Stimulated activated CD4-positive, alpha-beta T cell treated with anti-CD3 and anti-CD28 coated beads, Interleukin-1b, Interleukin-23, amount 100 ng/mL, for 48 hours (primary cell): ENCODE results near the gene SYNRG.

ENCODE experiments used
- DNase-seq: peaks from one replicate; pipeline ENCODE4 v3.0.0-alpha.2; 2020

SYNRG gene

GRCh38 chr17:37605081-37605480, 4.1 kb downstream of the SYNRG start:
- no peak for DNase-seq

GRCh38 chr17:37604556-37604955, 4.7 kb downstream of the SYNRG start:
- peak; percentile 17 for DNase-seq

- DNase-seq: no peak
These were observed 11.1 kb downstream of the SYNRG start for GRCh38 chr17:37598145-37598544.

GRCh38 chr17:37592291-37592690, 16.9 kb downstream of the SYNRG start:
- no peak for DNase-seq

- no peak for DNase-seq
These were observed 24.2 kb downstream of the SYNRG start for GRCh38 chr17:37585066-37585465.

- no peak for DNase-seq
These were observed 32.9 kb downstream of the SYNRG start for GRCh38 chr17:37576281-37576680.

- DNase-seq: no peak
These were observed 34.8 kb downstream of the SYNRG start for GRCh38 chr17:37574427-37574826.

GRCh38 chr17:37571674-37572073, 37.5 kb downstream of the SYNRG start:
- no peak for DNase-seq

GRCh38 chr17:37570527-37571093, 38.6 kb downstream of the SYNRG start:
- peak; percentile 39 for DNase-seq

- DNase-seq: no peak
These were observed 40.7 kb downstream of the SYNRG start for GRCh38 chr17:37568350-37569053.

GRCh38 chr17:37567538-37567937, 41.7 kb downstream of the SYNRG start:
- DNase-seq: no peak

GRCh38 chr17:37567137-37567536, 42.1 kb downstream of the SYNRG start:
- DNase-seq: no peak

- DNase-seq: no peak
These were observed 45.0 kb downstream of the SYNRG start for GRCh38 chr17:37564252-37564651.

GRCh38 chr17:37562016-37562745, 47.0 kb downstream of the SYNRG start:
- DNase-seq: no peak

GRCh38 chr17:37558299-37558698, 50.9 kb downstream of the SYNRG start:
- no peak for DNase-seq

- no peak for DNase-seq
These were observed 51.7 kb downstream of the SYNRG start for GRCh38 chr17:37557482-37557881.

GRCh38 chr17:37555386-37555785, 53.8 kb downstream of the SYNRG start:
- DNase-seq: no peak

GRCh38 chr17:37553401-37553966, 55.7 kb downstream of the SYNRG start:
- DNase-seq: no peak

- no peak for DNase-seq
These were observed 57.4 kb downstream of the SYNRG start for GRCh38 chr17:37551788-37552187.

- no peak for DNase-seq
These were observed 61.2 kb downstream of the SYNRG start for GRCh38 chr17:37547986-37548385.

GRCh38 chr17:37546302-37546701, 62.9 kb downstream of the SYNRG start:
- DNase-seq: no peak

GRCh38 chr17:37545486-37545885, 63.7 kb downstream of the SYNRG start:
- DNase-seq: no peak

GRCh38 chr17:37543637-37544052, 65.6 kb downstream of the SYNRG start:
- DNase-seq: peak; percentile 4
